ENCODE data around the gene CMTM6.

The CMTM6 gene

GRCh38 chr3:32484436-32484835, 18.2 kb downstream of the CMTM6 start (continued):
- TF ChIP-seq, protein P1, sequence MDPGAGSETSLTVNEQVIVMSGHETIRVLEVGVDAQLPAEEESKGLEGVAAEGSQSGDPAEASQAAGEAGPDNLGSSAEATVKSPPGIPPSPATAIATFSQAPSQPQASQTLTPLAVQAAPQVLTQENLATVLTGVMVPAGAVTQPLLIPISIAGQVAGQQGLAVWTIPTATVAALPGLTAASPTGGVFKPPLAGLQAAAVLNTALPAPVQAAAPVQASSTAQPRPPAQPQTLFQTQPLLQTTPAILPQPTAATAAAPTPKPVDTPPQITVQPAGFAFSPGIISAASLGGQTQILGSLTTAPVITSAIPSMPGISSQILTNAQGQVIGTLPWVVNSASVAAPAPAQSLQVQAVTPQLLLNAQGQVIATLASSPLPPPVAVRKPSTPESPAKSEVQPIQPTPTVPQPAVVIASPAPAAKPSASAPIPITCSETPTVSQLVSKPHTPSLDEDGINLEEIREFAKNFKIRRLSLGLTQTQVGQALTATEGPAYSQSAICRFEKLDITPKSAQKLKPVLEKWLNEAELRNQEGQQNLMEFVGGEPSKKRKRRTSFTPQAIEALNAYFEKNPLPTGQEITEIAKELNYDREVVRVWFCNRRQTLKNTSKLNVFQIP (CRISPR knock-in tag; IDR thresholded peaks at IDR 0.05; ENCODE audit: borderline replicate concordance, low read depth): no peak
- TF ChIP-seq PPARA (CRISPR knock-in tag; IDR thresholded peaks at IDR 0.05; ENCODE audit: borderline replicate concordance) (no peak), CSDC2 (CRISPR knock-in tag; IDR thresholded peaks at IDR 0.05) (no peak), GLIS3 (CRISPR knock-in tag; IDR thresholded peaks at IDR 0.05) (no peak), TOX (CRISPR knock-in tag; IDR thresholded peaks at IDR 0.05; ENCODE audit: borderline replicate concordance) (no peak), CSRNP3 (CRISPR knock-in tag; IDR thresholded peaks at IDR 0.05) (no peak), SNAI2 (CRISPR knock-in tag; IDR thresholded peaks at IDR 0.05) (no peak), ZFP30 (CRISPR knock-in tag; IDR thresholded peaks at IDR 0.05) (no peak)

GRCh38 chr3:32483772-32484171, 18.9 kb downstream of the CMTM6 start:
- TF ChIP-seq TSHZ2 (CRISPR knock-in tag; IDR thresholded peaks at IDR 0.05) (no peak), ZFP30 (CRISPR knock-in tag; IDR thresholded peaks at IDR 0.05) (no peak), TOX (CRISPR knock-in tag; IDR thresholded peaks at IDR 0.05; ENCODE audit: borderline replicate concordance) (no peak), SNAI2 (CRISPR knock-in tag; IDR thresholded peaks at IDR 0.05) (no peak), TCF4 (CRISPR knock-in tag; IDR thresholded peaks at IDR 0.05; ENCODE audit: borderline replicate concordance) (no peak)

DNA sequence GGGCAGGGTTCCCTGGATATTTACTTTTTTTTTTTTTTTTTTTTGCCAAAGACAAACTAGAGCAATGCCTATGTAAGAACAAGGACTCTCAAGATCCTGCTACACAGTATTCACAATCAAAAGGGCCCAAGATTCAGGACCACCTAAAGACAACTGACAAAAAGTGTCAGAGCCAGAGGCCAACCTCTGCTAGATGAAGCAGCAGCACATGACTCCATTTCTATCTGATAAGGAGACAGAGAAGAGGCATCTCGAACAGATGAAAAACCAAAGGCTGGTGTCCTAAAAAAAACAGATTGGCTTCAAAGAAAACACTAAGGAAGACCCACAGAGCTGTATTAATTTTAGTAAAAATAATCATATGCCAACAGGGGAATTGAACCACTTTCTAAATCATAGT, 20.0 kb downstream of the CMTM6 start:
- ATAC-seq: no peak
- TF ChIP-seq TOX (CRISPR knock-in tag; IDR thresholded peaks at IDR 0.05; ENCODE audit: borderline replicate concordance) (no peak), PPARA (CRISPR knock-in tag; IDR thresholded peaks at IDR 0.05; ENCODE audit: borderline replicate concordance) (no peak), ZNF565 (CRISPR knock-in tag; conservative IDR thresholded peaks at IDR 0.05; ENCODE audit: low read depth) (no peak), TCF4 (CRISPR knock-in tag; IDR thresholded peaks at IDR 0.05; ENCODE audit: borderline replicate concordance) (no peak), ZFP30 (CRISPR knock-in tag; IDR thresholded peaks at IDR 0.05) (no peak), ZFP3 (CRISPR knock-in tag; IDR thresholded peaks at IDR 0.05) (no peak), ISL1 (CRISPR knock-in tag; IDR thresholded peaks at IDR 0.05) (no peak), ZC3H10 (CRISPR knock-in tag; IDR thresholded peaks at IDR 0.05) (no peak), BACH2 (CRISPR knock-in tag; IDR thresholded peaks at IDR 0.05; ENCODE audit: borderline replicate concordance) (no peak), PATZ1 (CRISPR knock-in tag; IDR thresholded peaks at IDR 0.05; ENCODE audit: borderline replicate concordance) (no peak), ESRRG (CRISPR knock-in tag; IDR thresholded peaks at IDR 0.05) (no peak), TSHZ2 (CRISPR knock-in tag; IDR thresholded peaks at IDR 0.05) (no peak), ARNTL (CRISPR knock-in tag; IDR thresholded peaks at IDR 0.05; ENCODE audit: borderline replicate concordance, low read depth) (no peak), SNAI2 (CRISPR knock-in tag; IDR thresholded peaks at IDR 0.05) (no peak), GLIS3 (CRISPR knock-in tag; IDR thresholded peaks at IDR 0.05) (no peak), RARB (CRISPR knock-in tag; IDR thresholded peaks at IDR 0.05) (no peak), CSRNP3 (CRISPR knock-in tag; IDR thresholded peaks at IDR 0.05) (no peak), OSR1 (CRISPR knock-in tag; IDR thresholded peaks at IDR 0.05) (no peak), ZNF70 (CRISPR knock-in tag; IDR thresholded peaks at IDR 0.05) (no peak)
- TF ChIP-seq, protein P1 (CRISPR knock-in tag; IDR thresholded peaks at IDR 0.05; ENCODE audit: borderline replicate concordance, low read depth): no peak

More at GRCh38 chr3:32483772-32484171, 18.9 kb downstream of the CMTM6 start:
- no peak for ATAC-seq
